ENCODE measurements around the gene HS3ST5. TPM values are rescaled to one million over a fixed set of nuclear protein-coding genes. Genes with fewer than 3 reads are reported as not detected.
"Not testable (repeated sequence)": the region's sequence is repeated elsewhere in the genome, so short reads cannot be mapped to it uniquely, and the experiment has no call there.

The HS3ST5 gene
- total RNA-seq, 1 donor from 2014 or later, result 17.4 TPM

DNA sequence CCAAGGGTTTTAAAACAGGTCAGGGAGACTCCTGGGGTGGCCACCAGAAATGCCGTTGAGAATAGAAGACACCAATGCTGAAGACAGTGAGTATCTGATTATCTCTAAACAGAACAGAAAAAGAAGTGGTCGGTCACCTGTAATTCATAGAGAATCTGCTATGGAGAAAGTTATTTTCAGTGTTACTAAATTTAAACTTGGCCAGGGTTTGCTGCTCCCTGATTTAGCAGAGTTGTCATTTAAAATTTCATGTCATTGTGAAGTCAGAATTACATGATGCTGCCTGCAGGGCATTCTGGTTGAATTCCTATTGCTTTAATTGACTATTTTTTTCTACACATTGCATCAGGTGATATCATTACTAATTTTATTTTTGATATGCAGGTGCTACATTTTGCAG lies 114.1 kb downstream of the HS3ST5 start:
- H3K4me1 Mint-ChIP-seq (ENCODE audit: low read depth, unreplicated experiment), result peaks cover 2% of the 10 kb centered on the region
- H3K9me3 Mint-ChIP-seq (ENCODE audit: unreplicated experiment), result peaks cover 1% of the 10 kb centered on the region
- peaks cover 6% of the 10 kb centered on the region for H3K36me3 Mint-ChIP-seq (ENCODE audit: unreplicated experiment)
- H3K4me3 Mint-ChIP-seq (ENCODE audit: unreplicated experiment), result no peak overlapping the region
- H3K27me3 Mint-ChIP-seq (ENCODE audit: unreplicated experiment), result no peaks in the 10 kb centered on the region
- TF ChIP-seq, protein P1, sequence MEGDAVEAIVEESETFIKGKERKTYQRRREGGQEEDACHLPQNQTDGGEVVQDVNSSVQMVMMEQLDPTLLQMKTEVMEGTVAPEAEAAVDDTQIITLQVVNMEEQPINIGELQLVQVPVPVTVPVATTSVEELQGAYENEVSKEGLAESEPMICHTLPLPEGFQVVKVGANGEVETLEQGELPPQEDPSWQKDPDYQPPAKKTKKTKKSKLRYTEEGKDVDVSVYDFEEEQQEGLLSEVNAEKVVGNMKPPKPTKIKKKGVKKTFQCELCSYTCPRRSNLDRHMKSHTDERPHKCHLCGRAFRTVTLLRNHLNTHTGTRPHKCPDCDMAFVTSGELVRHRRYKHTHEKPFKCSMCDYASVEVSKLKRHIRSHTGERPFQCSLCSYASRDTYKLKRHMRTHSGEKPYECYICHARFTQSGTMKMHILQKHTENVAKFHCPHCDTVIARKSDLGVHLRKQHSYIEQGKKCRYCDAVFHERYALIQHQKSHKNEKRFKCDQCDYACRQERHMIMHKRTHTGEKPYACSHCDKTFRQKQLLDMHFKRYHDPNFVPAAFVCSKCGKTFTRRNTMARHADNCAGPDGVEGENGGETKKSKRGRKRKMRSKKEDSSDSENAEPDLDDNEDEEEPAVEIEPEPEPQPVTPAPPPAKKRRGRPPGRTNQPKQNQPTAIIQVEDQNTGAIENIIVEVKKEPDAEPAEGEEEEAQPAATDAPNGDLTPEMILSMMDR (IDR thresholded peaks at IDR 0.05; ENCODE audit: partially characterized antibody, unreplicated experiment), result no peak
- no peak for DNase-seq
- no peak overlapping the region for H3K27ac Mint-ChIP-seq (ENCODE audit: unreplicated experiment)

DNA sequence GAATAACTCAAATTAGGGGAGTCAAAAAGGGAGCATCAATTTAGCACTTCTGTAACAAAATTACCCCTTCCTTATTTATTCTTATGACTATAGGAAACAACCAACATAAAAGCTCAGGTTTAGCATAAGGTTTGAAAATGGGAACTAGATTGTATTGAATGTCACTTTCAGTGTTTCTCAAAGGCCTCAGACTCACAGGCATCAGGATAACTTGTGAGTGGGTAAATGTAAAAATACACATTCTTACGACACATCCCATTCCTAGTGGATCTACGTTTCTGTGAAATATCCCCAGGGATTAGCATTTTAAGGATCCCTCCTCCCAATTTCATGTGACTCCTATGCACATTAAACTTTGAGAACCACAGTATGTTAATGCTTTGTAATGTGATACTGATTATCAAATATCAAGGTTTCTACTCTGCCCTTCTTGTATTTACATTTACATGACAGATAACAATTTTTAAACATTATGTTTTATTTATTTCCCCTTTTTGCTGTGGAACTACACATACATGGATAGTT lies 114.8 kb downstream of the HS3ST5 start:
- peaks cover 1% of the 10 kb centered on the region for H3K9me3 Mint-ChIP-seq (ENCODE audit: unreplicated experiment)
- TF ChIP-seq, protein P1 (IDR thresholded peaks at IDR 0.05; ENCODE audit: partially characterized antibody, unreplicated experiment), result no peak

DNA sequence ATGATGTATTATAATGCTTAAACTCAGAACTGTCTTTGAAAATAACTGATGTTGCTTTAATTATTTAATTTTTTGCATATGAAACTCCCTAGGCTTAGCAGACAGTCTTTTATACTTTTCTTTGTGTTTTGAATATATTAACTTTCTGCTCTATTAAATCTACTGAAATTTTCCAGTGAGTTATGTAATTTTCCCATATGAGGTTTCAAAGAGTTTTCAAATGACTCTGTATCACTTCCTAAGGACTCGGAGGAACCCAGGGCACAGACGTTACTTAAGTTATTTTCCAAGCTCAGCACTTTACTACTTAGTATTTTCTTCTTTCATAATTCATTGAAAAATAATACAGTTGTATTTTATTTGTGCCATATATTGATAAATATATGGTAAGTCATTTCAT lies 122.6 kb downstream of the HS3ST5 start:
- Mint-ChIP-seq H3K4me1 (ENCODE audit: low read depth, unreplicated experiment) (peaks cover 15% of the 10 kb centered on the region), H3K27ac (ENCODE audit: unreplicated experiment) (no peak overlapping the region), H3K4me3 (ENCODE audit: unreplicated experiment) (no peak overlapping the region), H3K36me3 (ENCODE audit: unreplicated experiment) (no peaks in the 10 kb centered on the region), H3K9me3 (ENCODE audit: unreplicated experiment) (no peaks in the 10 kb centered on the region), H3K27me3 (ENCODE audit: unreplicated experiment) (no peaks in the 10 kb centered on the region)
- DNase-seq, result no peak
- TF ChIP-seq, protein P1 (IDR thresholded peaks at IDR 0.05; ENCODE audit: partially characterized antibody, unreplicated experiment), result no peak

More for the DNA sequence above, 114.8 kb downstream of the HS3ST5 start:
- Mint-ChIP-seq H3K36me3 (ENCODE audit: unreplicated experiment) (peaks cover 6% of the 10 kb centered on the region), H3K27ac (ENCODE audit: unreplicated experiment) (no peak overlapping the region), H3K27me3 (ENCODE audit: unreplicated experiment) (no peaks in the 10 kb centered on the region), H3K4me3 (ENCODE audit: unreplicated experiment) (no peak overlapping the region), H3K4me1 (ENCODE audit: low read depth, unreplicated experiment) (peaks cover 2% of the 10 kb centered on the region)
- DNase-seq, result no peak

DNA sequence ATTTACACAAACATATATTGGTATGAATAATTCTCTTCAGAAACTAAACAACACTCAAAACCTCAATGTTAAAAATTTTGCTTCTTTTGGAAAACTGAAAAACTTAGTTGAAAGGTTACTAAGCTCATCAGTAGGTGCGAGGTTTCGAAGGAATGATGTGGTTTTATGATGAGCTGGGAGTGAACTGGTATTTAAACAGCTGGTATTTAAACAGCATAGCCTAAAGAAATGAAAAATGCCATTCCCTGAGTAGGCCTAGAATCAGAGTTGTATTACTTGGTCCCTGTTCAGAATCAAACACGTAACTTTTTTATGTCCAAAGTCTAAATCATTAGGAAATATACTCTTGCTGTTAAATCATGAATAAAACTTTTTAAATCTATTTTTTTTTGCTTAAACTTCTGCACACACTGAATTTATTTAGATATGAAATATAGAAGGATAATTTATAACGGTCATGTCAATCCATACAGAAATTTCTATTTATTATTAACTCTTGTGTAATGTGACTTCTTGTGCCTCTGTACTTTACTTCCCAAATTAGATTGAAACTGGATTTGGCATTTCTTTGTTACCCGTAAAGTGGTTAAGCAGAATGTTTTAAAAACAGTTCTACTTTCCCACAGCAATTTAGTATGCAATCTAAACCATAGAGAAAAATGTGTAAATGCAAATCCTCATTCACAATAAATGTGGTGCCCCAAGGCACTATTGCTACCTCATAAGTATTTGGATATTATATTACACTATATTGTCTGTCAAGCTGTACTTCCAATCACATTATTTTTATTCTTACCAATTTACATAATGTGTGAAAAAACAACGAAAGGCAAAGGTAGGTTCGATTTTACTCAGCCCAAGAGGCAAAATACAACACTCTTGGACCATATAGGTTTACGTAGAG lies 124.1 kb downstream of the HS3ST5 start:
- H3K9me3 Mint-ChIP-seq (ENCODE audit: unreplicated experiment), result no peaks in the 10 kb centered on the region
- no peak overlapping the region for H3K27ac Mint-ChIP-seq (ENCODE audit: unreplicated experiment)
- H3K27me3 Mint-ChIP-seq (ENCODE audit: unreplicated experiment), result no peaks in the 10 kb centered on the region
- TF ChIP-seq, protein P1 (IDR thresholded peaks at IDR 0.05; ENCODE audit: partially characterized antibody, unreplicated experiment), result no peak
- no peaks in the 10 kb centered on the region for H3K36me3 Mint-ChIP-seq (ENCODE audit: unreplicated experiment)
- DNase-seq, result no peak
- no peak overlapping the region for H3K4me3 Mint-ChIP-seq (ENCODE audit: unreplicated experiment)
- H3K4me1 Mint-ChIP-seq (ENCODE audit: low read depth, unreplicated experiment), result peaks cover 15% of the 10 kb centered on the region

DNA sequence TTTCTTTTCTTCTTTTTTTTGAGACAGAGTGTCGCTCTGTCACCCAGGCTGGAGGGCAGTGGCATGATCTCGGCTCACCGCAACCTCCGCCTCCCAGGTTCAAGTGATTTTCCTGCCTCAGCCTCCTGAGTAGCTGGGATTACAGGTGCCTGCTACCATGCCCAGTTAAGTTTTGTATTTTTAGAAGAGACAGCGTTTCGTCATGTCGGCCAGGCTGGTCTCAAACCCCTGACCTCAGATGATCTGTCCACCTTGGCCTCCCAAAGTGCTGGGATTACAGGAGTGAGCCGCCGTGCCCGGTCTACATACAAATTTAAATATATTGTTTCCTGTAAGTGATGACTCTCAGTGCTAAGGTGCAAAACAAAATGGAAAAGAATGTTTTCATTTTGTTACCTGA lies 124.8 kb downstream of the HS3ST5 start:
- H3K27me3 Mint-ChIP-seq (ENCODE audit: unreplicated experiment); H3K27ac Mint-ChIP-seq (ENCODE audit: unreplicated experiment); H3K4me3 Mint-ChIP-seq (ENCODE audit: unreplicated experiment); H3K9me3 Mint-ChIP-seq (ENCODE audit: unreplicated experiment); H3K36me3 Mint-ChIP-seq (ENCODE audit: unreplicated experiment); DNase-seq: not testable (repeated sequence)
- peaks cover 15% of the 10 kb centered on the region for H3K4me1 Mint-ChIP-seq (ENCODE audit: low read depth, unreplicated experiment)

Data from glutamatergic neuron (in vitro differentiated cells).